Measurements from ENCODE around the gene RNF215.
A peak's percentile ranks its signal among the peaks of the same experiment; 100 is the strongest.
"Not testable (repeated sequence)": the region's sequence is repeated elsewhere in the genome, so short reads cannot be mapped to it uniquely, and the experiment has no call there.

RNF215 gene

GRCh38 chr22:30362651-30363281, 24.4 kb downstream of the RNF215 start:
- DNase-seq (ENCODE audit: low read depth in 2 of 2), result no peak

- DNase-seq (ENCODE audit: low read depth in 2 of 2), result no peak
These were observed 25.1 kb downstream of the RNF215 start for GRCh38 chr22:30361916-30362650.

- no peak for DNase-seq (ENCODE audit: low read depth in 2 of 2)
These were observed 28.7 kb downstream of the RNF215 start for GRCh38 chr22:30358541-30358940.

GRCh38 chr22:30357650-30358215, 29.5 kb downstream of the RNF215 start:
- DNase-seq (ENCODE audit: low read depth in 2 of 2), result no peak

- peak in 1 of 2 donors; percentile 8 for DNase-seq (ENCODE audit: low read depth in 2 of 2)
These were observed 30.0 kb downstream of the RNF215 start for GRCh38 chr22:30357236-30357570.

GRCh38 chr22:30356449-30357235, 30.6 kb downstream of the RNF215 start, which contains the start of the genes CCDC157 and SF3A1:
Gene CCDC157, plus strand, starts transcription at chr22:30357007. Its CDS starts 8,994 bp downstream, at chr22:30366001.
Gene SF3A1, minus strand, starts transcription at chr22:30356894. Its CDS starts 102 bp downstream, at chr22:30356792.
- peak; percentile 76 to 85 for DNase-seq (ENCODE audit: low read depth in 2 of 2)

GRCh38 chr22:30354644-30355043, 32.6 kb downstream of the RNF215 start:
- no peak for DNase-seq (ENCODE audit: low read depth in 2 of 2)

GRCh38 chr22:30351226-30351625, 36.0 kb downstream of the RNF215 start:
- no peak for DNase-seq (ENCODE audit: low read depth in 2 of 2)

GRCh38 chr22:30348809-30349208, 38.4 kb downstream of the RNF215 start:
- no peak for DNase-seq (ENCODE audit: low read depth in 2 of 2)

- no peak for DNase-seq (ENCODE audit: low read depth in 2 of 2)
These were observed 38.8 kb downstream of the RNF215 start for GRCh38 chr22:30348404-30348803.

- DNase-seq (ENCODE audit: low read depth in 2 of 2), result no peak
These were observed 39.8 kb downstream of the RNF215 start for GRCh38 chr22:30347255-30347892.

GRCh38 chr22:30344447-30345200, 42.6 kb downstream of the RNF215 start:
- peak; percentile 13 to 60 for DNase-seq (ENCODE audit: low read depth in 2 of 2)

- DNase-seq (ENCODE audit: low read depth in 2 of 2), result no peak
These were observed 46.1 kb downstream of the RNF215 start for GRCh38 chr22:30340911-30341685.

GRCh38 chr22:30338802-30339201, 48.4 kb downstream of the RNF215 start:
- DNase-seq (ENCODE audit: low read depth in 2 of 2), result no peak

- DNase-seq (ENCODE audit: low read depth in 2 of 2), result not testable (repeated sequence)
These were observed 48.9 kb downstream of the RNF215 start for GRCh38 chr22:30338341-30338740.

GRCh38 chr22:30337461-30337778, 49.8 kb downstream of the RNF215 start:
- no peak for DNase-seq (ENCODE audit: low read depth in 2 of 2)

- DNase-seq (ENCODE audit: low read depth in 2 of 2), result no peak
These were observed 50.3 kb downstream of the RNF215 start for GRCh38 chr22:30336752-30337460.

GRCh38 chr22:30335236-30335635, 52.0 kb downstream of the RNF215 start:
- no peak for DNase-seq (ENCODE audit: low read depth in 2 of 2)

GRCh38 chr22:30334646-30335045, 52.6 kb downstream of the RNF215 start:
- DNase-seq (ENCODE audit: low read depth in 2 of 2), result no peak

- DNase-seq (ENCODE audit: low read depth in 2 of 2), result no peak
These were observed 53.5 kb downstream of the RNF215 start for GRCh38 chr22:30333707-30334087.
